ENCODE measurements around the gene PTPN23.
"Not testable (repeated sequence)": the region's sequence is repeated elsewhere in the genome, so short reads cannot be mapped to it uniquely, and the experiment has no call there.

PTPN23 gene

GRCh38 chr3:47370020-47370419 is 10.8 kb upstream of the PTPN23 start:
- DNase-seq (ENCODE audit: low spot score): not testable (repeated sequence)

- no peak for DNase-seq (ENCODE audit: low spot score)
These were observed 9.7 kb upstream of the PTPN23 start for GRCh38 chr3:47370887-47371697.

- DNase-seq (ENCODE audit: low spot score): no peak
These were observed 6.2 kb upstream of the PTPN23 start for GRCh38 chr3:47374587-47374986.

- no peak for DNase-seq (ENCODE audit: low spot score)
These were observed 4.4 kb upstream of the PTPN23 start for GRCh38 chr3:47376393-47376792.

- DNase-seq (ENCODE audit: low spot score): no peak
These were observed 3.6 kb upstream of the PTPN23 start for GRCh38 chr3:47377186-47377585.

- DNase-seq (ENCODE audit: low spot score): no peak
These were observed 2.0 kb upstream of the PTPN23 start for GRCh38 chr3:47378869-47379268.

- no peak for DNase-seq (ENCODE audit: low spot score)
These were observed 1.4 kb upstream of the PTPN23 start for GRCh38 chr3:47379411-47379899.

- peak; percentile 18 for DNase-seq (ENCODE audit: low spot score)
These were observed 708 bp upstream of the PTPN23 start for GRCh38 chr3:47380026-47380600.

- peak; percentile 91 for DNase-seq (ENCODE audit: low spot score)
These were observed 716 bp downstream of the PTPN23 start for GRCh38 chr3:47381317-47382157.

- no peak for DNase-seq (ENCODE audit: low spot score)
These were observed 3.6 kb downstream of the PTPN23 start for GRCh38 chr3:47384425-47384824.

- DNase-seq (ENCODE audit: low spot score): peak; percentile 80
These were observed 4.2 kb downstream of the PTPN23 start for GRCh38 chr3:47385007-47385406.

- DNase-seq (ENCODE audit: low spot score): no peak
These were observed 5.0 kb downstream of the PTPN23 start for GRCh38 chr3:47385796-47386195.

GRCh38 chr3:47392933-47393332 is 12.1 kb downstream of the PTPN23 start:
- DNase-seq (ENCODE audit: low spot score): no peak

GRCh38 chr3:47394140-47394870 is 13.5 kb downstream of the PTPN23 start:
- DNase-seq (ENCODE audit: low spot score): peak; percentile 74

- no peak for DNase-seq (ENCODE audit: low spot score)
These were observed 14.1 kb downstream of the PTPN23 start for GRCh38 chr3:47394881-47395280.

GRCh38 chr3:47398228-47398627 is 17.4 kb downstream of the PTPN23 start:
- DNase-seq (ENCODE audit: low spot score): no peak

GRCh38 chr3:47399016-47399415 is 18.2 kb downstream of the PTPN23 start:
- DNase-seq (ENCODE audit: low spot score): no peak

- DNase-seq (ENCODE audit: low spot score): no peak
These were observed 18.9 kb downstream of the PTPN23 start for GRCh38 chr3:47399531-47400270.

- DNase-seq (ENCODE audit: low spot score): no peak
These were observed 23.6 kb downstream of the PTPN23 start for GRCh38 chr3:47404431-47404876.

- DNase-seq (ENCODE audit: low spot score): no peak
These were observed 24.4 kb downstream of the PTPN23 start for GRCh38 chr3:47404955-47405790.
